Measurements from ENCODE around the gene SLC17A9.
A peak's percentile ranks its signal among the peaks of the same experiment; 100 is the strongest.

SLC17A9 gene

DNA sequence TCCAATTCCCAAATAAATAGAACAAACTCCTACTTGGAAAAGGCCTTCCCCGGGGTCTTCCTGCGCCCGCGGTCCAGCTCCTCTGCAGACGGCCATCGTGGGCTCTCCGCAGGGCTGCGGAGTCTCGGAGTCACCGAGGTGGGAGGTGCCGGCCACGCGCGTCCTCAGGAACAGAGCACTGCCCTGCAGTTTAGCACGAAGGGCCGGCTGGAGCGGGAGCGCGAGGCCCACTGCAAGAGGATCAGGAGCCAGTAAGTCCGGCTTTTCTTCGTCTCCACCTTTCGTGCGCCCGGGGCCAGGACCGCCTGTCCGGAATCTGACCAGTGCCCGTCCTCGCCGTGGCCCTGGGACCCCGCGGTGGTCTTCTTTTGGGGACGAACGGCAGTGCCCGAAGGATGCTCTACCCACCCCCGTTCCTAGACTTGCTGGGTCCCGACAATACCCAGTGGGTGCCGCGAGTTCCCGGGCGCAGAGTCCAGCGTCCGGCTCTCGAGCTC is 52.9 kb downstream of the SLC17A9 start:
- DNase-seq (ENCODE audit: low spot score), result no peak

DNA sequence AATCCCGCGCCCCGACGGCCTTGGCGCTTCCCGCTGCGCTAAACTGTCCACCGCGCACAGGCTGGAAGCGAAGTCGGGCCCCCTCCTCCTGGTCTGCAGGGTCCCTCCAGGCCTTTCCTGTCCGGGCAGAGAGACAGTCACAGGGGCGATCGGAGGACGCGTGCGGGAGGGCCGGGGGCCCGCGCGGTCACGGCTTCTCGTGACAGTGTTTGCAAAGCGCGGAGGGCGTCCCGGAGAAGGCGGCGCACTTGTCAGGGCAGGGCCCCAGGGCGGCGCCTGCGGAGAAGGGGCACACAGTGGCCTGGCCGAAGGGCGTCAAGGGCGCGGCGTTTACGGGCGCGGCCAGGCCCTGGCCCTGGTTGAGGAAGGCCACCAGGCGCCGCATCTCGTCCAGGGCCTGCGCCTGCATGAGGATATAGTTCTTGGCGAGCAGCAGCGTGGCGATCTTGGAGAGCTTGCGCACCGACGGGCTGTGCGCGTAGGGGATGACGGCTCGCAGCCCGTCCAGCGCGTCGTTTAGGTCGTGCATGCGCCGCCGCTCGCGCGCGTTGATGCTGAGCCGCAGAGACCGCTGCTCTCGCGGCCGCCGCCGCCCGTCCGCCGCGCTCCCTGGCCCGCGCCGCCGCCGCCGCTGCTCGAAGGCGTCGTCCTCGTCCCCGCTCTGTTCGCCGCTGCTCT is 53.5 kb downstream of the SLC17A9 start:
- no peak for DNase-seq (ENCODE audit: low spot score)

DNA sequence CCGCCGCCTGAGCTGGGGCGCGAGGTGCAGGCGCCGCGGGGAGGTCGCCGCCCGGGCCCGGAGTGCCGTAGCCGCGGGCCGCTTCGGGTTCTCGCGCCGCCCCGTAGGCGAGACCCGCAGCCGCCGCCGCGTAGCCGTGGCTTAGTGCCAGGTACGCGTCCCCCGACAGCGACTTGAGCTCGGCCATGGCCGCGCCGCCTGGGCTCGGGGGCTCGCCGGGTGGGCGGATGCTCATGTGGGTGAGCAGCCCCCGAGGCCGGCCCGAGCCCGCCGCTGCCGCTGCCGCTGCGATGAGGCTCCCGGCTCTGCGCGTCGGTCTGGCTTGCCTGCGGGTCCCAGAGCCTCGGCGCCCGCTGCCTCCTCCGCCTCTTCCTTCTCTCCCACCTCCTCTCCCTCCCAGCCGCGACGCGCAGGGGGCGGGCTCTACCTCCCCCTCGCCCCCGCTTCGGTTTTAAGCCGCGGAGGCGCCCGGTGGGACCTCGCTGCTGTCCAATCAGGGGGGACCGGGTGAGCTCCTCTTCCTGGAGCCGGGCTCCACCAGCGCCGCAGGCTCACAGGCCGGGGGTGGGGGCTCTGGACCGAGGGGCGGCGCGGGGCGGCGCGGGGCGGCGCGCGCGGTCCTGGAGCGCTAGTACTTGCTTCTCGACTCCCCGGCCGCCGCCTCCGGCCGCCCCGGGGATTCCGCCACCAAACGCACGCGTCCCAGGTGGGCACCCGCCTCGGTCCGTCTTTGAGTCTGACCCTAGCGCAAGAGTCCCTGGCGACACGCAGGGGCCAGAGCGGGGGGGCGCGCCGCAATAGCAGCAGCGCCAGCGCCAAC is 54.2 kb downstream of the SLC17A9 start, which contains the start of gene BHLHE23:
Gene BHLHE23 (minus strand): TSS at position 425 of the 820 bp plus-strand sequence. CDS start 190 bp downstream, at position 235.
- DNase-seq (ENCODE audit: low spot score), result peak; percentile 78

DNA sequence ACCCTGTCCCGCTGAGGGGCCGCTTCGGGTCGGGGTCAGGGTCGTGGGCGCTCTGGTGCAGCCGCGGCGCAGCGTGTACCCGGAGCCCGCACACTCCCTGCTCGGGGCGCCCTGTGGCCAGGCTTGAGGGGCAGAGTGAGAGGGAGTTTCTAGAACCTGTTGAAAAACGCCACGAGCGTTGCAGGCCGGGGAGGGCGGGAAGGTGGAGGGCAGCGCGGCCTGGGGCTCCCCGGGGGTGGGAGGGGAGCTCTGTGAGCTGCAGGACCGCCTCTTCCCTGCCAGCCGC is 54.8 kb downstream of the SLC17A9 start:
- DNase-seq (ENCODE audit: low spot score), result no peak

DNA sequence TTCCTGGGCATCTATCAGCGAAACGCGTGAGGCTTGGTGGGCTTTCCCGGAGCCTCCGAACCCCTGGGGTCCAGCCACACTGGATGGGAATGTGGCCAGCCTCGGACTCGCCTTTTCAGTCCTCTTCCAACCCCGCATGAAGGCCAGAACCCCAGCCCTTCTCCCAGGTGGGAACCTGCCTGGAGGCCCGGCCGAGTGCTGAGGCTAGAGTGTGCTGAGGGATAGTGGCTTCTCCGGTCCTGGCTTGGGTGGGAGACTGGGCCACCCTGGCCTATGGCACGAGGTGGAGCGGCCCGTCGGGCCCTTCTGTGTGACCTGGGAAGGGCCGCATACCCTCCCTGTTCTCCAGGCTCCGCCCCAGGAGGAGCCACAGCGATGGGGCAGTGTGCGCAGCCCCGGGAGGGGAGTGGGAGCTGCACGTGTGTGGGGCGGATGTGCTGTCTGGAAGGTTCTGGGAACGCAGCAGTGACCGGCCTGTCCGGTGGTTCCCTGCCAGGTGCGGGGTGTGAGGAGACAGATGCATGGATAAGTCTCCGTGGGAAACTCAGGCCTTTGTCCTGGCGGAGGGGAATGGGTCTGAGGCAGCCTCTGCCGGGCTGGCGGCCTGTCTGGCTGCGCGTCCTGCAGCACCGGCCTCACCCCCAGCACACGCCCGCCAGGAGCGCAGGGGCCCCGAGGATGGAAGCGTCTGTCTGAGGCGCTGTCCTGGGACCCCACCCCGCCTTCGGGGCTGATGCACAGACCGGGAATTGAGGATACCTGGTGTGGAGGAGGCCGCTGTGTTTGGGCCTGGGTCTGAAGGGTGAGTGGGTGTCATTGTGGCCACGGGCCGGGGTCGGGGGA is 55.4 kb downstream of the SLC17A9 start:
- no peak for DNase-seq (ENCODE audit: low spot score)

DNA sequence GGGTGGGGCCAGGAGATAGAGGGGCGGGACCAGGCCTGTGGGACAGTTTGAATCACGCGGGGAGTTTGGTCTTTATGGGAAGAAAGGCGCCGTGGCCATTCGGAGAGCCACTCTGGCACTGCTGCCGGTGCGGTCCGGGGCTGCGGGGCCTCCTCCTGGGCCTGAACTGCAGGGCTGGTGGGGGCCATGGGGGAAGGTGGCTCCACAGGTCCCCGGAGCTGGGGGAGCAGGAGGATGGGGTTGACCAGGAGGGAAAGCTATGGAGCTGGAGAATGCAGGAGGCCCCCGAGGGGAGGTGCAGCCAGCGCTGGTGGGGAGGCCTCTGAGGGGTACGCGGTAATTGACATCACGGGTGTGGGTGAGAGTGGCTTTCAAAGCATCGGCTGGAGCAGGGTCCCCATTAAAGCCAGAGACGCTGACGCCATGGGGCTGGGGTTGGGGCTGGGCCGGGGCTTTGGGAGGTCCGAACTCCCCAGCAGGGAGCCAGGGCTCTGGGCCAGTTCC is 56.1 kb downstream of the SLC17A9 start:
- no peak for DNase-seq (ENCODE audit: low spot score)

DNA sequence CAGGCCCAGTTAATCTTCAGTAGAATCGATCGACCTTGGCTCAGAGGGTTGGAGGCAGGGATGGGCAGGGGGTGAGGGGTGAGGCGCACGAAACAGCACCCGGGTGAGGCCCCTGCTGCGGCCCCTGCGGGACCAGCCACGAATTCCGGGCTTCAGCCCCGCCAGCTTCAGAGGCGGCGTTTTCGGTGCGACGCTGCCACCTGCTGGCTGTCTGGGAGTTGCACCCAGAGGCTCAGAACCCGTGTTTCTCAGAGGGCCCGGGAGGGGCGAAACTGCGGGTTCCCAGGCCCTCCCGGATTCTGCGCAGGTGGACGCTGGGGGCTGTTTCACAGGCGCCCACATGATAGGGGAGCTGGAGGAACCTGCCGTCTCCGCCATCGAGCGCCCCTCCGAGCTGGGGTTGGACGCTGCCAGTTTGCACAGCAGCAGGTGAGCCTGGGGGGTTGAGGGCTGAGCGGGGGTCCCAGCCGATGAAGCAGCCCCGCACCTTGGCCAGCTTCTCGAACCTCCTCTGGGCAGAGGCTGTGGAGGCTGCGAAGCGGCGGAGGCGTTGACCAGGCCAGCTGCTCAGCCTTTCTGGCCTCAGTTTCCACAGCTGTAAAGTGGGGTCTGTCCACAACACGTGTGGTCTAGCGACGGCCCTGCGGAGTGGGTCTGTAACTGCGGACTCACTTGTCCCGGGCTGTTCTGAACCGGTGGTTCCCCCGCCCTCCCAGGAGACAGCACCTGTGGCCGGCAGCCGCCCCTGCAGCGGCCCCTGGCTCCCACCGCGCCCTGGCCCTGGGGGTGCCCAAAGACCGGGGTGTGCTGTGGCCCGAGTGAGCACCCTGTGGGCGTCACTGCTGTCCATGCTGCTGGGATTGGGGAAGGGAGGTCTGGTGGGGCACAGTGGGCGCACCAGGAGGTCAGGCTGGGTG is 56.8 kb downstream of the SLC17A9 start:
- DNase-seq (ENCODE audit: low spot score), result peak; percentile 94

DNA sequence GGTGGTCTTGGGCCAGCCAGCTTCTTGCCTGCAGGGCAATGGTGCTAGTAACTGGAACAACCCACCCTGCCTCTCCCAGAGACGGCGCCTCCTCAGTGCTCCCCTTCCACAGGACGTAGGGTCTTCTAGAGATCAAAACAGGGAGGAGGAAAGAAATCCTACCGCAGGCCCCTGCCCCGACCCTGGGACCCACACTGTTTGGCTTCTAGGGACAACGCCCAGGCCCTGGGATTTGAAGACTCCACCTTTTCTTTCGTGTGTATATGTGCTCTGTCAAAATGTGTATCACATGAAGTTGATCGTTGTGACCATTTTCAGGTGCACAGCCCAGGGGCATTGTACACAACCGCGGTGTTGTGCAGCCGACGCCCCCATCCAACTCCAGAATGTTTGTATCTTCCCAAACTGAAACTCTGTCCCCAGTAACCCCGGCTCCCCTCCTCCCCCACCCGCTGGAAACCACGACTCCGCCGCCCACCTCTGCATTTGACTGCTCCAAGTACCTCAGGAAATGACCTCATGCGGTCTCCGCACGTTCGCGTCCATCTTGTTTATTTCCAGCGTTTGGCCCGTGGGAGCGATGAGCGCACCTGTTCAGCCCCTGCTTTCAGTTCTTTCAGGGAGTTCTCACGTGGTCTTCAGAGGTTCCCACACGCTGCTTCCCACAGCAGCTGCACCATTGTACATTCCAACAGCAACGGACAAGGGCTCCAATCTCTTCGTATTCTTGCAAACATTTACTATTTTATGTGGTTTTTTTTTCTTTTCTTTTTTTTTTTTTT is 57.7 kb downstream of the SLC17A9 start:
- DNase-seq (ENCODE audit: low spot score), result no peak

DNA sequence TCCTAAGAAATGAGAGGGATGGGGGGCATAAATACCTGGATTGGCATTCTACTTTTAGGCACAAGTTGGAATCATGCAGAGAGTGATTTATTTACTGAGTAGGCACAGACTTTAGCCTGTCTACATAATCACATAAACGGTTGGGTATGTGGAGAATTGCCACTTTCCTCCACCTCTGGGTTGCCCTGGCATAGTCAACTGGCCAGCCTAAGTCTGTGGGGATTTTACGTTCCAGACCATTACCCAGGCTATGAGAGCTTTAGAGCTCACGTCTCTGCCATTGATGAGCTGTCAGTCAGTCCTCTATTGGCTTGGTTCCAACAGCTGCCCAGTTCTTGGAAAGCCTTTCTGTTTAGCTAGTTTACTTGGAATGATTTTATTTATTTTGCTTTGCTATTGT is 59.3 kb downstream of the SLC17A9 start:
- no peak for DNase-seq (ENCODE audit: low spot score)

DNA sequence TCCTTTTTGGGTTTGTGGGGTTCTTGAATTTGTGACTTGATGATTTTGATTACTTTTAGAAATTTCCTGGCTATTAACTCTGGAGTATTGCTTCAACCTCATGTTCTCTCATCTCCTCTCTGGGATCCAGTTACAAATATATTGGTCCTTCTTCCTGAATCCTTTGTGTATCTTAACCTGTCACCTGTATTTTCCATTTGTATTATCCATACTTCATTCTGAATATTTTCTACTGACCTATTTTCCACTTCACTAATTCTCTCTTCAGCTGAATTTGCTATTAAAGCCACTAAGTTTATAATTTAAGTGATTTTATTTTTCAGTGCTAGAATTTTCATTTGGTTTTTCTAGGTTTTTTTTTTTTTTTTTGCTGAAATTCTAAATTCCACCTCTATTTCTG is 60.7 kb downstream of the SLC17A9 start:
- no peak for DNase-seq (ENCODE audit: low spot score)

DNA sequence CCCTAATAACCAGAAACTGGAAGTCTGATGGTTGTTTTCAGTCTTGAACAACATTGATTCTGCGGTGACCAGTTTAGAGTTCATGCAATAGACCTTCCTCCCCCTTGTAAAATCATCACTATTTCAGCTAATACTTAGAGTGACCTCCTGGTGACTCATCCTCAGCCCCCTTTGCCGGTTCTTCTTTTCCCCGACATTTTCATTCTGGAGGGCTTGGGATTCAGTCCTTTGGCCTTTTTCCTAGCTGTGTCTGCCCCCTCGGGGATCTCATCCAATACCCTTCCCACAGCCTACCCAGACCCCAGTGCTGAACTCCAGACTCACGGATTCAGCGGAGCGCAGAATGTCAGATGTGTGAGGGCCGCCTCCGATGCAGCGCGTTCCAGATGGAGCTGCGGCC is 61.8 kb downstream of the SLC17A9 start:
- no peak for DNase-seq (ENCODE audit: low spot score)

DNA sequence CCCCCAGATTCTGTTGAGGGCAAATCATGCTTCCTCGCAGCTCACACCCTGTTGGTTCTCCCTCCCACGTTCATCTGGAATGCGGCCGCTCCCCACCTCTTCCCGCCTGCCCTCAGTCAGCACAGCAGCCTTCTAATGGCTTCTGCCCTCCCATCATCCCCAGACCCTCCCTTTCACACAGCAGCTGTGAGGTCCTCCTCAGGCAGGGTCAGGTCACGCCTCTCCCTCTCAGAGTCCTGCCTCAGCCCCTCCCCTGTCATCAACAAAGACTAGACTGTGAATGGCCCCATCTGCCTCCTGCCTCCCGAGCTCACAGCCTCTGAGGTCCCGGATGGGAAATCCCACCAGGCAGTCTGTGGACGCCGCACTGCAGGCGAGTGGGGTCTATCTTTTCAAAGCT is 62.2 kb downstream of the SLC17A9 start:
- DNase-seq (ENCODE audit: low spot score), result peak; percentile 78

DNA sequence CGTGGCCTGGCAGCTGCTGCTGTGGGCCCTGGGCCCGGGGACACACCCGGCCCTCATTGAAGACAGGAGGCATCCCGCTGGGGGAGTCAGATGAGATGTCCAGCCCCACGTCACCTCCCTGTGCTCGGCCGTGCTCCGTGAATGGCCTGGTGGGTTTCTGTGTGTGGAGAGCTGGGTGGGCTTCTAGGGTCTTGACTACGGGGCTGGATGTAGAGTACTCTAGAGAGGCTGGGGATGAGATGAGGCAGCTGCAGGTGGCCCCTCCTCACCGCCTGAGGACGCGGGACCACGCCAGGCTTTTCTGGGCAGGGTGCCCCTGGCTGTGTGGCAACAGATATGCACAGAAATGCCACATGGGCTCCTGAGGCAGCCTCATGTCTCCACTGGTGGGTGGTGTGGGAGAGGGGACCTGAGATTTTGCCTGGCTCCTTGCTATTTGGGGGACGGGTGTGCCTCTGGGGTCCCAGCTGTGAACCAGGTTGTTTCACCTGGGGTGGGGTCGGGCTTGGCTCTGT is 62.7 kb downstream of the SLC17A9 start:
- DNase-seq (ENCODE audit: low spot score), result no peak

DNA sequence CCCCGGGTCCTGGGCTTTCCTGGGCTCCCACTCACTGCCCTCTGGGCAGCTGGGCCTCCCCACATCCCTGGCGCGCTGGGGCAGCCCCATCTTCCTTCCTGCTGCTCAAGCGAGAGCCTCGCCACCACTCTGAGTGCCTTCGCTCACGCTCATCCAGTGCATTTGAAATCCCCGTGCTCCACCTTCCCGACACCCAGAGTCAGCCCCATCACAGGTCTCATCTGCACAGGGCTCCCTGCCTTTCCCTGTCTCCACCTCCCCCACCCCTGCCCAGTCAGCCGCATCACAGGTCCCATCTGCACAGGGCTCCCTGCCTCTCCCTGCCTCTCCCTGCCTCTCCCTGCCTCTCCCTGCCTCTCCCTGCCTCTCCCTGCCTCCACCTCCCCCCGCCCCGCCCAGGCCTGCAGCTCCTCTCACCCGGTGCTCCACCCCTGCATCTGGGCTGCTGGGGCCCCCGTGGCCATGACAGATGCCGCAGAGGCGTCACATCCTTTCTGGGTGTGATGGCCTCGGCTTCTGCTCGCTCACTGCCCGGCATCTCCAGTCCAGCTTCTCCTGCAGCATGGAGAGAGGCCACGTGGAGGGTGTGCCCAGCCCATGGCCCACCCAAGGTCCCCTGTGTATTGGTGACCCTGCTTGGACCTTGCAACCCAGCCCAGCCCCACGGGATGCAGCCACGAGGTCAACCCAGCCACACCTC is 63.3 kb downstream of the SLC17A9 start:
- no peak for DNase-seq (ENCODE audit: low spot score)

DNA sequence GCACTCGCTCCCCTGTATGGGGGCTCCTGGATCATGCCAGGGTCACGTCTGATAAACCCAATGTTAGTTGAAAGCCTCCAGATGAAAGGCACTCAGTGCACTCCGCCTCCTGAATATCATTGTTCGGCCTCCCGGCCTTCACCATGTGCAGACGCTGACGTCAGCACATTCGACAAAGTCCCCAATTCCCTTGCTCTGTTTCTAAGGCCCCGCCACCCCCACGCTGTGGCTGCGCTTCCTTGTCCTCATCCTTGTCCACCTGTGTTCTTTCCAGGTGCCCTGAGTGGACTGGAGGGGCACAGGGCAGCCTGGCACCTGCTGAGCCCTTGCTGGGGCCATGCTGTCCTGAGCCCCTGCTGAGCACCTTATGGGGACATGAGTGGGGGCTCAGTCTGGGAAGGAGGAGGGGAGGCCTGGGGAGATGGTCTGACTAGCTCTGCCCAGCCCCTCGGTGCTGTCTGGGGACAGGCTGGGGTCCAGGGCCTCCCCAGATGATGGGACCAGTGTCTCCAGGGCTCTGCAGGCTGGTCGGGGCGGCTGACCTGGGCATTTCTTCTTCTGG is 64.1 kb downstream of the SLC17A9 start:
- no peak for DNase-seq (ENCODE audit: low spot score)

DNA sequence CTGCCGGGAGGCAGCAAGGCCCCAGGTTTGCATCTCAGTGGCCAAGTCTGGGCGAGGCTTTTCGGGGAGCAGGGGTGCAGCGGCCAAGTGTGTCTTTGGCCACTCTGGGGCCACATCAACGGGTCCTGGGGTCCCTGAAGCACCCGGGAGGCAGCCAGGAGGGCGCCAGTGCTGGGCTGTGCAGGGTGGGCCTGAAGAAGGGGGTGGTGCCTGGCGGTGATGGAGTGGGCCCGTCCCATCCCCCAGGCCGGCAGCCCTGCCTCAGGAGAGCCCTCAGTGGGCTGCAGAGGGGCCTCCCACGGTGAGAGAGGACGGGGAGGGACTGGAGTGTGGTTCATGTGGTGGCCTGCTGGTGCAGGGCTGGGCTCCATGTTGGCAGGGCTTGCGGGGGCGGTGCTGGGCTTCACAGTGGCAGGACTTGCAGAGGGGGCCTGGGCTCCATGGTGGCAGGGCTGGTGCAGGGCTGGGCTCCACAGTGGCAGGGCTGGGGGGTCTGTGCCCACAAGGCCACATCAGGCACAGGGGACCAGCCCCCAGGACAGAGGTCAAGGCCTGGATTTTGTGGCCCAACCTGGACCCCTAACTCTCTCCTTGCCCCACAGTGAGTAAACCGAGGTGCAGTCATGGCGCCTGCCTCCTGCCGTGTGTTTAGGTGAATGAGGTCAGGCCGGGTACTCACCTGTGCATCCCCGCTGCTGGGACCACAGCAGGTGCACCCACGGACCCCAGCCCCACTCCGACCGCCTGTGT is 64.7 kb downstream of the SLC17A9 start:
- no peak for DNase-seq (ENCODE audit: low spot score)

DNA sequence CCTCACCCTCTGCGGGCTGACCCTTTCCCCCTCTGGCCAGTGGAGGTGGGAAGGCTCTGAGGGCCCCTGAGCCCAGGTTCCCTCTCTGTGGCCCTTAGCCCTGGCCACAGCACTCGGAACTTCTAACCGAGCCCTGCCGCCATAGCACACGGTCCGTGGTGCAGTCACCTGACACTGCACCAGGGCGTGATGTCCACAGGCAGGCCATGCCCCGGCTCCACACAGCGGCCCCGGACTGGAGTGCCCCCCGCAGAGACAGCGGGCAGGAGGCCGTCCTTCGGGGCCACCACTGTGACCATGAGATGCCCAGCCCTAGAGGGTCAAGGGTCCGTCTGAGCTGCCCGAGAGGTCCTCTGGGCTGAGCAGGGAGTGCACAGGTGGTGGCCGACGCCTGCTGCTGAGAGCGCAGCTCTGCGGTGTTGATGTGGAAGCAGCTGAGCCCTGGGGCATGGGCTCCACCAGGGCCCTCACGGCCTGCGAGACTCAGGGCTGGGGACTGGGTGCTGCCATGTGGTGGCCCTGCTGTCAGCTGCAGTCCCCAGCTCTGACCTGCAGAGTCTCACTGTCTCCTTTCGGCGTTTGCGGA is 65.4 kb downstream of the SLC17A9 start:
- no peak for DNase-seq (ENCODE audit: low spot score)
